ENCODE data around the gene NDUFA8. TPM values are rescaled to one million over a fixed set of nuclear protein-coding genes. Genes with fewer than 3 reads are reported as not detected.

The NDUFA8 gene
- 39.9 TPM for total RNA-seq

DNA sequence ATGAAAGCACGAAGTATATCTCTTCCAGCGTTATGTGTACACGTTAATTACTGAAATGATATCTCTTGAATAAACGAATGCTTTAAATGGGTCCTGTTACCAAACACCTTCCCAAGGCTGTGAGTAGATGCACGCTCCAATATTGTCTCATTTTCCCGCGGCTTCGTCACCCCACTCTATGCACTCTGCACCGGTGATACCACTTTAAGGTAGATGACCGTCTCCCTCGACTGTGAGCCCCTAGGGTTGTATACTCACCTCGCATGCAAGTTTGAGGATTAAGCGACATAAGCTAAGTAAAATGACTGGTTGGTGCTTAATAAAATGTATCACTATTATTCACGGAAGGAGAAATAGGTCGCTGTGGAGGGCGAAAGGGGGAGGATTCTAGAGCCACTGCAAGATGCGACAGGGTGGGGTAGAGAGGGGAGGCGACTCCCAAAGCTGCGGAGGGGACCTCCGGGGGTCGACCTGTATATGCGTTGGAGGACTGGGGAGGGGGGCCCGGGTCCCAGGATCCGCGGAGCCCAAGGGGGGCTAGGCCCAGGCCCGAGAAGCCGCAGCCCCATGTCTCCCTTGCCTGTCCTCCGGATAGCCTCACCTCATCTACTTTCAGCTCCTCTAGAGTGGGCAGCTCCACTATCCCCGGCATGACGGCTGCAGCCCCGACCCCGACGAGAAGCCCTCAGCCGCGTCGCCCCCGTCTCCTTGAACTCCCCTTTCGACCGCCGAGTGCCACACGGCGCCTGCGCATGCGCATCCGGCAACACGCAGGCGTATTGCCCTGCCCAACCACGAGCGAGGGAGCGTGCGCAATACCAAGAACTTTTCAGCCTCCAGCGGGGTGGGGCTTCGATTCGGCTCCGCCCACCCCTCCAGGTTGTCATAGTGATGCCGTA, at the start of gene NDUFA8, which contains the start of gene MORN5:
TSS of gene NDUFA8 (minus strand) at position 754 of the 899 bp plus-strand sequence. CDS start at position 652, 102 bp downstream.
TSS of gene MORN5 (plus strand) at position 883 of the 899 bp plus-strand sequence. CDS start 65 bp downstream, outside the sequence.
- DNase-seq: peak; percentile 99

DNA sequence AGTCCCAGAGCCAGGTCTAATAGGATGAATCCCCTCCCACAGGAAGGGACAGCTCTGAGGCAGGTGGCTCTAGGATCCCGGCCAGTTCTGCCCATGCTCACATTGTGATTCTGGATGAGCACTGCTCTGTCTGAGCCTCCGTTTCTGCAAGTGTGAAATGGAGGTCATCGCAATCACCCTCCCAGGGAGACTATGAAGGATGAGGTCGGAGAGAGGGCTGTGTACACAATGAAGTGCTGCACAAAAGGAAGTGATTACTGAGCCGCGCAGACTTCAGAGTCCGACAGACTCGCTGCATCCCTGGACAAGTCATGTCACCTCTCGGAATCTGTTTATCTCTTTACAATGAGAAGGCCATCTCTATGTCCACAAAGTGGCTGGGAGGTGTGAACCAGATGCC, 47.5 kb upstream of the NDUFA8 start:
- DNase-seq: no peak

- peak; percentile 47 for DNase-seq
These were observed 46.8 kb upstream of the NDUFA8 start for GRCh38 chr9:122206118-122207046.

- no peak for DNase-seq
These were observed 45.6 kb upstream of the NDUFA8 start for GRCh38 chr9:122205176-122205575.

DNA sequence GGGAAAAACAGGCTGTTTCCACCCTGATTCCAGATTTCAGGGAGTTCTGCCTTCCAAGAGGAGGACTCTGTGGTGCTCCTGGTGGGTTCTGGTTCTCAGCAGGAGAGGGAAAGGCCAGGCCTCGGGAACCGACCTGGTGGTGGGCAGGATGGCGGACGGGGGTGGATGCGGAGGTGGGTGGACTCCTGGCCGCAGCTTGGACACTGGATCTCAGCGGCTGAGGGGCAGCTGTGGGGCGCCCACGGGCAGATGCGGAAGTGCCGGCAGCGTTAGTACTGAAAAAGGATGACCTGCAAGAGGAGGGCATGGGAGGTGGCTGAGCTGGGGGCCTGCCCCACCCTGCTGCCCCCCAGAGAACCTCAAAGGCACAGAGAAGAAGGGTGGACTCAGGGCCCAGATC, 44.9 kb upstream of the NDUFA8 start:
- no peak for DNase-seq

DNA sequence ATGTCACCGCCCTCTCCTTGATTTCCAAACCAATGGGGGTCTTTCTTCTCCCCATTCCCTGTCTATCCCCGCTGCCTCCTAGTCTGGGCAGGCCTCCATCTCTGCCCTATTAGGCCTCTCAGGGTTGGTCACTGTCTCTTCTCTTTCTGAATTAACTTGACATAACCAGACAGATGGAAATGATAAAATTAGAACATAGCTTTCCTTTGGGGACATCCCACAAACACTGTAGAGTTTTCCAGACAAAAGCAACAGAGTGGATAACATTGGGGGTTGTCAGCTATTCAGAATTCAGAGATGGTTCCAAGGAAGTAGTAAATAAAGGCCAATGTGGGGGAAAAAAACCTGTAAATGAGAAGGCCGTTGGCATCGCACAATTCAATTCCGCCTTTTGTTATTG, 44.5 kb upstream of the NDUFA8 start:
- peak; percentile 63 for DNase-seq

- DNase-seq: no peak
These were observed 42.5 kb upstream of the NDUFA8 start for GRCh38 chr9:122202111-122202510.

GRCh38 chr9:122201641-122202040, 42.1 kb upstream of the NDUFA8 start:
- DNase-seq: no peak

DNA sequence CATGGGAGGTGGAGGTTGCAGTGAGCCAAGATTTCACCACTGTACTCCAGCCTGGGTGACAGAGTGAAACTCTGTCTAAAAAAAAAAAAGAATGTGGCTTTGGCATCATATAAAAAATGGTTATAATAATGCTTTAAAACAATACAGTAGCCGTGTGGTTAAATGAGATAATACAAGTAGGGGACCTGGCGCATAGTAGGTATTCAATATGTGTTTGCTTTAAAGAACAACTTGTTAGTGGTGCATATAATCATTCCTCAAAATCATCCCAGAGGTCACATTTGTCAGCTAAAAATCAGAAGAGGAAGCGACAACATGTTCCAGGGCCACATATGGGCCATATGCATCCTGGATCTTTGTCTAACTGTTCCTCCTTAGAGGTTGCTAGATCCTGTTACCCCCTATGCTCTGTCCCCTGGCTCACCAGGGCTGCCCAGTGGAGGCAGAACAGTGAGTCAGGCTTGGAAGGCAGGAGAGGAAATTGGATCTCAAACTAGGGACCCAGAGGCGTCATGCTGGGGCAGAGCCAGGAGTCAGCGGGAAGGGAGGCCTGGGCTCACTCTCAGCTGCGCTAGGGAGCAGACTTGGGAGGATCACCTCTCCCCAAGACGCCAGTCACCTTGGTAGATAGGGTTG, 41.5 kb upstream of the NDUFA8 start:
- DNase-seq: peak; percentile 46

- DNase-seq: no peak
These were observed 38.3 kb upstream of the NDUFA8 start for GRCh38 chr9:122197882-122198281.

DNA sequence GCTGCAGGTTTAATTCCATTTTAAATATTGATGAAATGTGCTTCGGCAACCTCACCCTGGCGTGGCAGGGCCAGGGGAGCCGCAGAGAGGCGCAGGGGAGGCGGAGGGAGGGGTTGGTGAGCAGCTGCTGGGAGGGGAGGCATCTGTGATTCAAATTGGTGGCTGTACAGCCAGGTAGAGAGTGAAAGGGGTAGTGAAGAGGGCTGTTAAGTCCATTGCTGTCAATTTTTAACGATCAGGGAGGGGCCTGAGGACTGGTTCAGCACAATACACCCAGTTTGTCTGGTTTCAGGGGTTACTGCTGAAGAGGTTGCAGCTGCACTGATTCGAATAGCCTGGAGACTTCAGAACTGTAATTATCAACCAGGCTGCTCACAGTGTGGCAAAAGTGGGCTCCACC, 37.8 kb upstream of the NDUFA8 start:
- no peak for DNase-seq

DNA sequence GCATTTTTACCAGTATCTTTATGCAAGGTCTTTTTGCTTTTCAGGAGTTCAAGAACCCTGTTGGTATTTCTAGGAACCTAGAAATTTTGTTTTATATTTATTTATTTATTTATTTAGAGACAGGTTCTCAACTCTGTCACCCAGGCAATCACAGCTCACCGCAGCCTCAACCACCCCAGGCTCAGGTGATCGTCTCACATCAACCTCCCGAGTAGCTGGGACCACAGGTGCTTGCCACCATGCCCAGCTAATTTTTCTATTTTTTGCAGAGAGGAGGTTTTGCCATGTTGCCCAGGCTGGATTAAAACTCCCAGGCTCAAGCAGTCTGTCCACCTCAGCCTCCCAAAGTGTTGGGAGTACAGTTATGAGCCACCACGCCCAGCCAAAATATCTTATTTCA, 36.3 kb upstream of the NDUFA8 start:
- no peak for DNase-seq

DNA sequence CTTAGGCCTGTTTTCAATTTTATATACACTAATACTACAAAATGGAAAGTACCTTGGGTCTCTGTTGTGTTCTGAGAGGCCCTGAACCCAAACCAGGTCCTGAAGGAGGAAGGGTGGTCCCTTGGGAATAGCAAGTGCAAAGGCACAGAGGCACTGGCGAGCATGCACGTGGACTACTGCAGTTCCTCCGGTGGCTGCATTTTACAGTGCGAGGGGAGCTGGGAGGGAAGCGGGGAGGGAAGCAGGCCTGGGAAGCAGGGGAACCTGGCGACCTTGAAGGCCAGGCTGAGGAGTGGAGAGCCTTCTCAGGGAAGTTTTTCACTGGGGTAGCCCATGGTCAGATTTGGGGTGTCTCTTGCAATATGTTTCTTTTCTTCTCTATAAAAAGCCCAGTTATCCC, 34.1 kb upstream of the NDUFA8 start:
- no peak for DNase-seq

DNA sequence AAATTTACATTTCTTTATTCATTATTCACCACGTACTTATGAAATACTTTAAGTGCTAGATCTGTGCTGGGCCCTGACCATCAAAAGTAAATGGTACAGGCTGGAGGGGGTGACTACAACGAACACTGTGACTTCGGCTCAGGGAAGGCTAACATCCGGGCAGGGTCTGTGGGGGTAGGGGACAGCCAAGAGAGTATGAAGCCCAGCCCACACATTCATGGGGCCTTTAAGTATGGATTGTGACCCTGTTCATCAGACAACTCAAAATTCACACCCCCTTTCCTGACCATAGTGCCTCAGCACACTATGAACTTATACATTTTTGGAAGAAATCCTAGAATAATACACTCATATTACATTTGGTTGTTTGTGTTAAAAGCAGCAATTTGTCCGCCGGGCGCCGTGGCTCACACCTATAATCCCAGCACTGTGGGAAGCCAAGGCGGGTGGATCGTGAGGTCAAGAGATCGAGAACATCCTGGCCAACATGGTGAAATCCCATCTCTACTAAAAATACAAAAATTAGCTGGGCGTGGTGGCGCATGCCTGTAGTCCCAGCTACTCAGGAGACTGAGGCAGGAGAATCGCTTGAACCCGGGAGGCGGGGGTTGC, 33.4 kb upstream of the NDUFA8 start:
- DNase-seq: no peak

GRCh38 chr9:122192261-122192875, 32.8 kb upstream of the NDUFA8 start:
- DNase-seq: no peak

DNA sequence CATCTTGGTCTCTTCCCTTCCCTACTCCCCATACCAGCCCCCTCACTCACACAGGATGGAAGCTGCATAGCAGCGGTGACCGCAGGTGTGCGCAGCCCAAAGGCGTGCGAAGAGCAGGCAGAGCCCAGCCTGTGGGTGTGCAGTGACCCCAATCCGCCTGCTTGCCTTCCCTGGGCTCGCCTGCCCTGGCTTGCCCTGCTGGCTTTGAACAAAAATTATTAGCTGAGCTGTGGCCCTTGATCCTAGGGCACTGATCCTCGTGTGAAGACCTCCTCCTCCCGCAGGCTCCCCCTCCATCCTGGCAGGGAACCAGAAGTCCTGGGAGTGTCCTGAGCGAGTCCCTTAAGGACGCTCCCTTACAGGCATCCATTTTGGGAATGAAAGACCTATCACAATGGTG, 32.0 kb upstream of the NDUFA8 start:
- DNase-seq: no peak

DNA sequence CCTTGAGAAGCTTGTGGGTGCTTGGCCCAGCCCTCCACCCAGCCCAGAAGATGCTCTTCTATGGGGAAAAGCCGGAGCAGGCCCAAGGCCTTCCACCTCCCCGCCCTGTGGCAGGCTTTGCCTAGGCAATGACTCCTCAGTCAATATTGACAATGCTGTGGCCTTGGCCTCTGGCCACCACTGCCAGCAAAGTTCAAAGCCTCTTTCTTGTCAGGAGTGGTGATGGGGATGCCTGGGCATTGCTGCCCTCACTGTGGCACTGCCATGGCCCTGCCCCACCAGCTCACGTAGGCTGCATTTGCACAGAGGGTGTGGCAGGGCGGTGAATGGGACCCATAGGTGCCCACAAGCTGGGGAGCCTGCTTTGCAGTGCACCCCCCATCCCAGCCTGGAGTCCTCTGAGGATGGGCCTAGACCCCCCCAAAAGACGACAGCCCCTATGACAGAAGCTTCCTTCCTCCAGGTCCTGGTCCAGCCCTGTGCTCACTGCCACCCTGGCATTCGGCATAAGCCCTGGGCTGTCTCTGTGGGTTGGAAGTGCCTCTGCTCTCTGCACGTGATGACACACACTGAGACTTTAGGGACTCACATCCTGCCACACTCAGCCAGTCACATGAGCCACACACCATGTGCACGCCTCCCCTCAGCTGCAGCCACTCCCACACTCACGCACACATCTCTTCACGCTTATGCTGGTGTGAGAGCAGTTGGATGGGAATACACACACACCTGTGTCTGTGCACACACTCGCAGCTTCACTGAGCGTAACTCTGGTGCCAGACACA, 31.2 kb upstream of the NDUFA8 start:
- DNase-seq: no peak

DNA sequence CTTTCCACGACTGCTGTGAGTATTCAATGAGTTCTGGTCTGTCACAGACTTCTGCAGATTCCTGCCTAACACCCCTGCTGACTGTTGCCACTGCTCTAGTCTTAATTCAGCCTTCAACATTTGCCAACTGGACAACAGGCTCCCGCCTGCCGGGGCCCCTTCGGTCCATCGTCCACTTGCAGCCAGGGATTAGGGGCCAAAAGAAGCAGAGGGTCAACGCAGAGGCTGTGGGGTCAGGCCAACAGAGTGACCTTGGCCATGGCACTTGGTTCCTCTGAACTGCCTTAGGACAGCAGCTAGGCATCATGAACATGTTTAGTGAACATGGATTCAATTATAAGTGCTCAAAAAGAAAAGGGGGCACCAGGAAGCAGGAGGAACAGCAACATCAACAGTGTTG, 28.8 kb upstream of the NDUFA8 start:
- DNase-seq: no peak

- no peak for DNase-seq
These were observed 27.3 kb upstream of the NDUFA8 start for GRCh38 chr9:122186777-122187470.

DNA sequence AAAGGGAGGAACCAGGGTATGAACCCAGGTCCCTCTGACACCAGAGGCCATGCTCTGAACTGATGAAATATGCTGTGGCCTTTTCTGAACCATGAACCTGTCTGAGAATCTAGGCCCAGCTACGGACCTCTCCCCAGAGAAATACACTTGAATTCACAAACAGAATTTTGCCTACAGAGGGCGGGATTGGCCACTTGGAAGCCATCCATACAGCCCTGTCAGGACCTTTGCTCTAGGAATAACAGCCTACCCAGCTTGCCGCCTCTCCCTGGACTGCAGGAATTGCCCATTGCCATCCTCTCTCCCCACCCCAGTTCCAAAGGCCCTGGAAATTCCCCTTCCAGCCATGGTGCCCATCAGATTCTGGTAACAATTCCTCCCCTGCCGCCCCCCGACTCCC, 26.7 kb upstream of the NDUFA8 start:
- DNase-seq: no peak
